WI38 (cell line): ENCODE data around the gene SORL1.
"Not testable (repeated sequence)": the region's sequence is repeated elsewhere in the genome, so short reads cannot be mapped to it uniquely, and the experiment has no call there.

Experiments
- H3K4me3 ChIP-seq: 2 replicates; pipeline ENCODE4 v1.5.1; 2011; ENCODE audit warnings: low read depth, mild to moderate bottlenecking, control low read depth, low read length
- TF ChIP-seq, protein P1 (sequence below): IDR thresholded peaks from 2 replicates; pipeline ENCODE4 v1.5.1; 2012; ENCODE audit warnings: low read depth, mild to moderate bottlenecking, control low read depth, low read length

The SORL1 gene

DNA sequence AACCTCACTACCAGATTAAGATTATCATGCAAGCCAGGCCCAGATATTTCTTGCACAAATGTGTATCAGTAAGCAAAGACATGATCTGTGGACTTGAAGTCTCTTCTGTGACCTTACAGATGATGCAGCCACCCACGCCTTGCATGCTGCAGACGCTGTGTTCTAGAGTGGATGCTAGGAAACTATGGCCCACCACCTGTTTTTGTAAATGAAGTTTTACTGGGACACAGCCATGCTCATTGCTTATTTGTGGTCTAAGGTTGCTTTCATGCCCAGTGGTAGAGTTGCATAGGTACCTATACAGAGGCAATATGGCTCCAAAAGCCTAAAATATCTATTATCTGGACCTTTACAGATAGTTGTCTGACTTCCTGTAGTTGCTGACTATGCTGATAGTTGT is 48.2 kb downstream of the SORL1 start:
- TF ChIP-seq, protein P1, sequence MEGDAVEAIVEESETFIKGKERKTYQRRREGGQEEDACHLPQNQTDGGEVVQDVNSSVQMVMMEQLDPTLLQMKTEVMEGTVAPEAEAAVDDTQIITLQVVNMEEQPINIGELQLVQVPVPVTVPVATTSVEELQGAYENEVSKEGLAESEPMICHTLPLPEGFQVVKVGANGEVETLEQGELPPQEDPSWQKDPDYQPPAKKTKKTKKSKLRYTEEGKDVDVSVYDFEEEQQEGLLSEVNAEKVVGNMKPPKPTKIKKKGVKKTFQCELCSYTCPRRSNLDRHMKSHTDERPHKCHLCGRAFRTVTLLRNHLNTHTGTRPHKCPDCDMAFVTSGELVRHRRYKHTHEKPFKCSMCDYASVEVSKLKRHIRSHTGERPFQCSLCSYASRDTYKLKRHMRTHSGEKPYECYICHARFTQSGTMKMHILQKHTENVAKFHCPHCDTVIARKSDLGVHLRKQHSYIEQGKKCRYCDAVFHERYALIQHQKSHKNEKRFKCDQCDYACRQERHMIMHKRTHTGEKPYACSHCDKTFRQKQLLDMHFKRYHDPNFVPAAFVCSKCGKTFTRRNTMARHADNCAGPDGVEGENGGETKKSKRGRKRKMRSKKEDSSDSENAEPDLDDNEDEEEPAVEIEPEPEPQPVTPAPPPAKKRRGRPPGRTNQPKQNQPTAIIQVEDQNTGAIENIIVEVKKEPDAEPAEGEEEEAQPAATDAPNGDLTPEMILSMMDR = no peak
- no peak overlapping the region for H3K4me3 ChIP-seq

DNA sequence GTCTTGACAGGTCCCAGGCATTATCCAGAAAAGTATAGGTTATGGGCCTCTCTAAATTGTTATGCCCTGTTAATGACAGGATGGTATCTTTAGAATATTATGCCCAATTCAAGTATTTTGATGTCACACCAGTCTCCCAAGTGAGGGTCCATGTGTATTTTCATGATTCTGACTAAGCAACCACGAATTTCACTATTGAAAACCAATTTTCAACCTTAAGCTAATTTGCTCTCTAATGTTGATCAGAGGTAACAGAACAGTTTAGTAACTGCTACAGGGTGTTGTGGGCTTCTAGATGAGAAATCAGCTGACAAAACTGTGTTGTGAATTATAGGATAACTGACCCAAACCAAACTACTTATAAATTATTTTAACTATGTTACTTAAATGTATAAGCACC is 48.6 kb downstream of the SORL1 start:
- TF ChIP-seq, protein P1 = no peak
- H3K4me3 ChIP-seq = no peak overlapping the region

DNA sequence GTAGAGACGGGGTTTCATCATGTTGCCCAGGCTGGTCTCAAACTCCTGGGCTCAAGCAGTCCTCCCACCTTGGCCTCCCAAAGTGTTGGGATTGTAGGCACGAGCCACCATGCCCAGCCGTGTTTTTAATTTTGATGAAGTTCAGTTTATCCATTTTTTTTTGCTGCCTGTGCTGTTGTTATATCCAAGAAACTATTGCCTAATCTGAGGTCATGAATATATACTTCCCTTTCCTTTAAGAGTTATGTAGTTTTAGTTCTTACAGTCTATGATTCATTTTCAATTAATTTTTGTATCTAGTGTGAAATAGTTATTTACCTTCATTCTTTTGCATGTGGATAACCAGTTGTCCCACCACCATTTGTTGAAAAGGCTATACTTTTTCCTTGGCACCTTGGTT is 50.9 kb downstream of the SORL1 start:
- TF ChIP-seq, protein P1 = no peak
- no peak overlapping the region for H3K4me3 ChIP-seq

- not testable (repeated sequence) for H3K4me3 ChIP-seq
Observed at GRCh38 chr11:121506237-121506636, 54.1 kb downstream of the SORL1 start.

GRCh38 chr11:121508449-121508848 is 56.3 kb downstream of the SORL1 start:
- H3K4me3 ChIP-seq = no peak overlapping the region
- TF ChIP-seq, protein P1 = no peak

- TF ChIP-seq, protein P1 = no peak
- H3K4me3 ChIP-seq = no peak overlapping the region
Observed at GRCh38 chr11:121510438-121510837, 58.3 kb downstream of the SORL1 start.

- TF ChIP-seq, protein P1 = no peak
- H3K4me3 ChIP-seq = no peak overlapping the region
Observed at GRCh38 chr11:121512468-121513465, 60.7 kb downstream of the SORL1 start.
